Left ventricle myocardium inferior (tissue), 1 donor: Measurements from ENCODE around the gene ATP11A. TPM values are rescaled to one million over a fixed set of nuclear protein-coding genes. Genes with fewer than 3 reads are reported as not detected.

Source experiments
- DNase-seq: peaks from one replicate; pipeline ENCODE4 v3.0.0-alpha.2; 2020
- H3K27ac ChIP-seq: fragments of 200-600 bp; replicated peaks from 2 replicates; pipeline ENCODE4 v1.8.0; 2021
- H3K27me3 ChIP-seq: fragments of 200-600 bp; 2 replicates; pipeline ENCODE4 v1.8.0; 2021; ENCODE audit warnings: low read depth
- H3K36me3 ChIP-seq: fragments of 200-600 bp; 2 replicates; pipeline ENCODE4 v1.8.0; 2021
- H3K4me1 ChIP-seq: fragments of 200-600 bp; 2 replicates; pipeline ENCODE4 v1.8.0; 2021
- H3K4me3 ChIP-seq: fragments of 200-600 bp; 2 replicates; pipeline ENCODE4 v1.8.0; 2021; ENCODE audit warnings: mild to moderate bottlenecking, moderate library complexity
- H3K9me3 ChIP-seq: fragments of 200-600 bp; replicated peaks from 2 replicates; pipeline ENCODE4 v1.8.0; 2021
- intact Hi-C: fragments of 100-400 bp; cut with micrococcal nuclease; formaldehyde crosslinking; loops from one replicate; pipeline ENCODE4 v1.11.0; 2022
- total RNA-seq: library from RNA; stranded (reverse); fragmentation: NEBNext Ultra II Directional; extraction: Animal tissue kit (Norgen Biotek cat#: 25700); gene quantifications from one replicate; pipeline ENCODE4 v1.2.1, GENCODE V29; 2021
- TF ChIP-seq, protein P1 (sequence below): fragments of 200-600 bp; IDR thresholded peaks from 2 replicates; pipeline ENCODE4 v1.8.0; 2021; ENCODE audit warnings: antibody characterized with exemption, mild to moderate bottlenecking, borderline replicate concordance
- donor health status: DM: no; HTN: yes; CAD: no; lungs with severe emphysema.

Gene ATP11A
- total RNA-seq, 1 donor from 2014 or later, result 106 TPM

DNA sequence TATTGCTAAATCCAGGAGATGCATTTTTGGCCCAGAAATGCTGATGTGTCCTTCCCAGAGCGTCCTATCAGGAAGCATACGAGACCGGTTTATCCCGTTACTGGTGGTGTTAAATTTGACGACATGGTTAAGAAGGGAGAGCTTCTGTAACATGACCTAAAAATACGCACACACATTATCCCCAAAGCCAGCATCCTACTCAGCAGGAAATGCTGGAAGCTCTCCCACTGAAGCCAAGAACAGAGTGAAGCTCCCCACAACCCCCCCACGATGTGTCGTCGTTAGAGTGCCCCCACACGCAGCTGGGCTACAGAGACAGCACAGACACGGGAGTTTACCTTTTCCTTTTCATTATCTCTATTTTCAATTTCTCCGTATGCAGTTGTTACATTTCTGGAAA, 234.1 kb downstream of the ATP11A start:
- Histone ChIP-seq H3K4me1 (peaks cover 7% of the 10 kb centered on the region), H3K4me3 (no peak overlapping the region), H3K27me3 (peaks cover 31% of the 10 kb centered on the region), H3K27ac (no peak overlapping the region), H3K9me3 (peaks cover 13% of the 10 kb centered on the region), H3K36me3 (no peaks in the 10 kb centered on the region)
- intact Hi-C loops, result no loop called here
- TF ChIP-seq, protein P1, sequence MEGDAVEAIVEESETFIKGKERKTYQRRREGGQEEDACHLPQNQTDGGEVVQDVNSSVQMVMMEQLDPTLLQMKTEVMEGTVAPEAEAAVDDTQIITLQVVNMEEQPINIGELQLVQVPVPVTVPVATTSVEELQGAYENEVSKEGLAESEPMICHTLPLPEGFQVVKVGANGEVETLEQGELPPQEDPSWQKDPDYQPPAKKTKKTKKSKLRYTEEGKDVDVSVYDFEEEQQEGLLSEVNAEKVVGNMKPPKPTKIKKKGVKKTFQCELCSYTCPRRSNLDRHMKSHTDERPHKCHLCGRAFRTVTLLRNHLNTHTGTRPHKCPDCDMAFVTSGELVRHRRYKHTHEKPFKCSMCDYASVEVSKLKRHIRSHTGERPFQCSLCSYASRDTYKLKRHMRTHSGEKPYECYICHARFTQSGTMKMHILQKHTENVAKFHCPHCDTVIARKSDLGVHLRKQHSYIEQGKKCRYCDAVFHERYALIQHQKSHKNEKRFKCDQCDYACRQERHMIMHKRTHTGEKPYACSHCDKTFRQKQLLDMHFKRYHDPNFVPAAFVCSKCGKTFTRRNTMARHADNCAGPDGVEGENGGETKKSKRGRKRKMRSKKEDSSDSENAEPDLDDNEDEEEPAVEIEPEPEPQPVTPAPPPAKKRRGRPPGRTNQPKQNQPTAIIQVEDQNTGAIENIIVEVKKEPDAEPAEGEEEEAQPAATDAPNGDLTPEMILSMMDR, result no peak
- no peak for DNase-seq

DNA sequence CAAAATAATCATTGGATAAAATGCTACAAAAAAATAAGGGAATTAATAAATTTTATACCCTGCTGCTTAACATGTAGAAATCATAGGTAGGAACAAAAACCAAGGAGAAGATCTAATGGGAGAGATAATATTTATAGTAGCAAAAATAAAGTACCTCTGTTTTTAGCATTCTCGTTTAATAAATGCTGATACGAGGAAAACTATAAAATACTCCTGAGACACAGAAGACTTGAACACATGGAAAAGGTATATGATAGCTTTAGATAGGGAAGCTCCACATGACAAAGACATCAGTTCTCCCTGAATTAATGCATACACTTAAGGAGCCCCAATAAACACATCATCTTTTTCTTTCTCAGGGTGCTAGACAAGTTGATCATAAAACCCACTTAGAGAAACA, 234.5 kb downstream of the ATP11A start:
- no peak for DNase-seq
- Histone ChIP-seq H3K4me3 (no peak overlapping the region), H3K9me3 (peaks cover 13% of the 10 kb centered on the region), H3K27ac (no peak overlapping the region), H3K36me3 (no peaks in the 10 kb centered on the region), H3K27me3 (peaks cover 31% of the 10 kb centered on the region), H3K4me1 (peaks cover 11% of the 10 kb centered on the region)
- intact Hi-C loops, result no loop called here
- TF ChIP-seq, protein P1, result no peak

DNA sequence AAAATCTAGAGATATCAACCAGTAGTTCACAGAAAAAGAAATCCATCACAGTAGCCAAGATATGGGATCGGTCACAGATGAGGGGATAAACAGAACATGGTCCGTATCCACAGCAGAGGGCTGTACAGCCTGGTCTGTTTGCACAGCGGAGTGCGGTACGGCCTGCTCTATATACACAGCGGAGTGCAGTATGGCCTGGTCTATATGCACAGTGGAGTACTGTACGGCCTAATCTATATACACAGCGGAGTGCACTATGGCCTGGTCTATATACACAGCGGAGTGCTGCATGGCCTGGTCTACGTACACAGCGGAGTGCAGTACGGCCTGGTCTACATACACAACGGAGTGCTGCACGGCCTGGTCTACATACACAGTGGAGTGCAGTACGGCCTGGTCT, 236.2 kb downstream of the ATP11A start:
- H3K9me3 ChIP-seq, result peaks cover 13% of the 10 kb centered on the region
- DNase-seq, result no peak
- TF ChIP-seq, protein P1, result no peak
- no peak overlapping the region for H3K27ac ChIP-seq
- intact Hi-C loops, result no loop called here
- peaks cover 37% of the 10 kb centered on the region for H3K27me3 ChIP-seq
- H3K4me1 ChIP-seq, result peaks cover 23% of the 10 kb centered on the region
- no peaks in the 10 kb centered on the region for H3K36me3 ChIP-seq
- H3K4me3 ChIP-seq, result no peak overlapping the region

DNA sequence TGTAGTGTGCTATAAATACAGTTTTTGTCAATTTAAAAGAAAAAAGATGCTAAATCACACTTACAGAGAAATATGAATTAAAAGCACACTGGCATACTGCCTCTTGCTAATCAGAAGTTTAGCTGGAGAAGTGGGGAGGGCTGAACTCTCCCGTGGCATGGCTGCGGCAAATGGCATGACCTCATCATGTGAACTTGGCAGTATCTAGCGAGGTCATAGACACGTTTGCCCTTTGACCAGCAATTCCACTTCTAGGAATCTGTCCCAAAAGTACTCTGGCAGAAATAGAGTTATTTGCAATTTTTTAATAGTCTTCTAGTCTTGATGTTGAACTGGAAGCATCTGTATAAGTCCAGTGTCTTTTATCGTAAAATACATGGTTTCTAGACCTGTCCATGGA, 237.2 kb downstream of the ATP11A start:
- peaks cover 29% of the 10 kb centered on the region for H3K4me1 ChIP-seq
- peaks cover 13% of the 10 kb centered on the region for H3K9me3 ChIP-seq
- H3K27ac ChIP-seq, result no peak overlapping the region
- no peak for DNase-seq
- TF ChIP-seq, protein P1, result no peak
- H3K36me3 ChIP-seq, result no peaks in the 10 kb centered on the region
- intact Hi-C loops, result no loop called here
- no peak overlapping the region for H3K4me3 ChIP-seq
- peaks cover 40% of the 10 kb centered on the region for H3K27me3 ChIP-seq

DNA sequence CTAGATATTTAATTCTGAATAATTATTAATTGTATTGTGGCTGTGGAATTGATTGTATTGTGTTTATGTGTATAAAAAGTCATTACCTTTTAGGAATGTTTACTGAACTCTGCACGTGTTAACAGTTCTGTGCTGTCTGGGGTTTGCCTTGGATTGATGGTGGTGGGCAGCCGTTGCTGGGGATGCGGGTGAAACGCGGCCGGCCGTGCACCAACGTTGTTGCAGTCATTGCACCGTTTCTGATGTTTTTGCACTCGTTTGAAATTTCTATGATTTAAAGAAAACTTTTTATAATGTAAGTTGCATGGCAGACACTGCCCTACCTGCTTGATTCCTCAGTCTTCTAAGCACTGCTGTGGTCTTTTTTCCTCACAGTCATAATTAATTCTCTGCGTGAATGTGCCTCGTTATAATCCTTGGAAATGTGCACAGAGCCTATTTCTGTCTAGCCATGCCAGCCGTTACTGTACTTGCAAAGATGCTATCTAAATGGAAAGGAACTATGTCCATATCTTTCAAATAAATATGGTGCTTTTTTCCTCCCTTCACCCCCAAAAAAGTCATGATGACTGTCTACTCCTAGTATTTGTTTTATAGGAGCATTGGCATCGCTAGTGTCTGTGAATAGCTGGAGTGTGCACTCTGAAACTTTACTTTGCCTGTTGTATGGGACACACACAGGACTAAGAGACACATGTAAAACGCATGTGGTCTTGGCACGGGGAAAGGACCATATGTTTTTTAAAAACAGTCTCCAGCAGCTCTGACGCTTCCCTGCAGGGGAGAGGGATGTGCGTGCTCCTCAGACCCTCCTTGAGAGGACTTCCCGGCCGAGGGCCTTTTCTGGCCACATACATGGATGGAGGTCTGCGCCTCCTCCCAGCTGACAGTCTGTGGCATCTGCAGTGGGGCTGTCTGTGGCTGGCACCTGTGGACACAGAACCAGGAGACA, 238.5 kb downstream of the ATP11A start:
- H3K27ac ChIP-seq, result no peak overlapping the region
- no peak for DNase-seq
- peaks cover 13% of the 10 kb centered on the region for H3K9me3 ChIP-seq
- no peak overlapping the region for H3K4me3 ChIP-seq
- intact Hi-C loops, result no loop called here
- TF ChIP-seq, protein P1, result no peak
- H3K4me1 ChIP-seq, result peaks cover 29% of the 10 kb centered on the region
- no peaks in the 10 kb centered on the region for H3K36me3 ChIP-seq
- H3K27me3 ChIP-seq, result peaks cover 40% of the 10 kb centered on the region
